ENCODE results near the gene PRELID1.

DNA sequence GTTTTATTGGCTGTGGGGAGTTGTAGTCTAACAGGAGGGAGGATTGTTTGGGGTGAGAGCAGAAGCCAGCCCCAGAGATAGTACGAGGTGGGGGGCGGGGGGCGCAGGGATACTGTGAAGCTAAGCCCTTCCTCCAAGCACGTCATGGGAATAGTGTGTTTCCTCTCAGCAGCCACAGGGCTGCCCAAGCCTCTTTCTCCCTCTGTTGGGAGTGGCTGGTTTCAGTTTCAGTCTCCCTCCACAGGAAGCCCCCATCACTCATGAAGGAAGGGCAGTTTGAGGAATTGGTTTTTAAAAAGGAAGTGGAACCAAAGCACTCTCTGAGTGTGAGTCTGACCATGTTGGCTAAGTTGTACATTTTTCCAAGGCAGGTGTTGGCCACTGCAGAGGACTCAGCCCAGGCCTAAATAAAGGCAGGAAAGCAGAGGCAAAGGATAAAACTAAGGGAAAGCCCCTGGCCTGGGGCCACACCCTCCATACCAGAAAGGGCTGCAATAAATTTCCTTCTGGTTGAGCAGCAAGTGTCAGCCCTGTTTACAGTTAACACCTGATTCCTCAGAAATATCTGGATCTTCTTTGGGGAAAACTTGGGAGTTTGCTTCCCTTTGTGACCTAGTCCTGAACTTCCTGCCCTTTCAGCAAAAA lies 3.2 kb upstream of the PRELID1 start:
- TF ChIP-seq, protein P1, sequence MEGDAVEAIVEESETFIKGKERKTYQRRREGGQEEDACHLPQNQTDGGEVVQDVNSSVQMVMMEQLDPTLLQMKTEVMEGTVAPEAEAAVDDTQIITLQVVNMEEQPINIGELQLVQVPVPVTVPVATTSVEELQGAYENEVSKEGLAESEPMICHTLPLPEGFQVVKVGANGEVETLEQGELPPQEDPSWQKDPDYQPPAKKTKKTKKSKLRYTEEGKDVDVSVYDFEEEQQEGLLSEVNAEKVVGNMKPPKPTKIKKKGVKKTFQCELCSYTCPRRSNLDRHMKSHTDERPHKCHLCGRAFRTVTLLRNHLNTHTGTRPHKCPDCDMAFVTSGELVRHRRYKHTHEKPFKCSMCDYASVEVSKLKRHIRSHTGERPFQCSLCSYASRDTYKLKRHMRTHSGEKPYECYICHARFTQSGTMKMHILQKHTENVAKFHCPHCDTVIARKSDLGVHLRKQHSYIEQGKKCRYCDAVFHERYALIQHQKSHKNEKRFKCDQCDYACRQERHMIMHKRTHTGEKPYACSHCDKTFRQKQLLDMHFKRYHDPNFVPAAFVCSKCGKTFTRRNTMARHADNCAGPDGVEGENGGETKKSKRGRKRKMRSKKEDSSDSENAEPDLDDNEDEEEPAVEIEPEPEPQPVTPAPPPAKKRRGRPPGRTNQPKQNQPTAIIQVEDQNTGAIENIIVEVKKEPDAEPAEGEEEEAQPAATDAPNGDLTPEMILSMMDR (IDR thresholded peaks at IDR 0.05): no peak
- no peak for TF ChIP-seq SIN3A (IDR thresholded peaks at IDR 0.05; ENCODE audit: borderline replicate concordance, insufficient read depth, low read depth, low read length)
- no peak for TF ChIP-seq POLR2AphosphoS5 (IDR thresholded peaks at IDR 0.05; ENCODE audit: low read depth, low read length)

Measured in Panc1 (cell line).